PFSK-1 (cell line): ENCODE data around the gene NFATC3.

Experiments
- FOXP2 ChIP-seq: optimal IDR thresholded peaks from 2 replicates; pipeline ENCODE3; 2011; ENCODE audit warnings: borderline replicate concordance, control low read depth, inconsistent platforms; ENCODE audit not compliant: insufficient read depth; ENCODE audit errors: extremely low read length, extremely low read depth
- POLR2AphosphoS5 ChIP-seq: IDR thresholded peaks from 2 replicates; pipeline ENCODE4 v1.6.1; 2012; ENCODE audit warnings: low read depth, mild to moderate bottlenecking, control low read depth, low read length, moderate library complexity
- SIN3A ChIP-seq: IDR thresholded peaks from 2 replicates; pipeline ENCODE4 v1.6.1; 2012; ENCODE audit warnings: mild to moderate bottlenecking, low read length, moderate library complexity, borderline replicate concordance; ENCODE audit not compliant: insufficient read depth
- TAF1 ChIP-seq: IDR thresholded peaks from 2 replicates; pipeline ENCODE4 v1.6.1; 2012; ENCODE audit warnings: low read length, control low read depth, borderline replicate concordance; ENCODE audit not compliant: insufficient read depth
- TF ChIP-seq, protein P1 (sequence below), 2 experiments: IDR thresholded peaks; 2 replicates each; pipeline versions ENCODE4 v1.6.1 to v1.8.0; 2011 to 2012; ENCODE audit warnings: low read depth in 2 of 2, low read length in 2 of 2, control low read depth in 1 of 2, inconsistent platforms in 1 of 2, mild to moderate bottlenecking in 1 of 2, moderate library complexity in 1 of 2; ENCODE audit not compliant: insufficient read depth in 1 of 2

Gene NFATC3

GRCh38 chr16:68086860-68087268, 1.7 kb downstream of the NFATC3 start:
- TF ChIP-seq FOXP2, result no peak
- TF ChIP-seq, protein P1, sequence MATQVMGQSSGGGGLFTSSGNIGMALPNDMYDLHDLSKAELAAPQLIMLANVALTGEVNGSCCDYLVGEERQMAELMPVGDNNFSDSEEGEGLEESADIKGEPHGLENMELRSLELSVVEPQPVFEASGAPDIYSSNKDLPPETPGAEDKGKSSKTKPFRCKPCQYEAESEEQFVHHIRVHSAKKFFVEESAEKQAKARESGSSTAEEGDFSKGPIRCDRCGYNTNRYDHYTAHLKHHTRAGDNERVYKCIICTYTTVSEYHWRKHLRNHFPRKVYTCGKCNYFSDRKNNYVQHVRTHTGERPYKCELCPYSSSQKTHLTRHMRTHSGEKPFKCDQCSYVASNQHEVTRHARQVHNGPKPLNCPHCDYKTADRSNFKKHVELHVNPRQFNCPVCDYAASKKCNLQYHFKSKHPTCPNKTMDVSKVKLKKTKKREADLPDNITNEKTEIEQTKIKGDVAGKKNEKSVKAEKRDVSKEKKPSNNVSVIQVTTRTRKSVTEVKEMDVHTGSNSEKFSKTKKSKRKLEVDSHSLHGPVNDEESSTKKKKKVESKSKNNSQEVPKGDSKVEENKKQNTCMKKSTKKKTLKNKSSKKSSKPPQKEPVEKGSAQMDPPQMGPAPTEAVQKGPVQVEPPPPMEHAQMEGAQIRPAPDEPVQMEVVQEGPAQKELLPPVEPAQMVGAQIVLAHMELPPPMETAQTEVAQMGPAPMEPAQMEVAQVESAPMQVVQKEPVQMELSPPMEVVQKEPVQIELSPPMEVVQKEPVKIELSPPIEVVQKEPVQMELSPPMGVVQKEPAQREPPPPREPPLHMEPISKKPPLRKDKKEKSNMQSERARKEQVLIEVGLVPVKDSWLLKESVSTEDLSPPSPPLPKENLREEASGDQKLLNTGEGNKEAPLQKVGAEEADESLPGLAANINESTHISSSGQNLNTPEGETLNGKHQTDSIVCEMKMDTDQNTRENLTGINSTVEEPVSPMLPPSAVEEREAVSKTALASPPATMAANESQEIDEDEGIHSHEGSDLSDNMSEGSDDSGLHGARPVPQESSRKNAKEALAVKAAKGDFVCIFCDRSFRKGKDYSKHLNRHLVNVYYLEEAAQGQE (IDR thresholded peaks at IDR 0.05; ENCODE audit: insufficient read depth in 1 of 2, low read depth in 2 of 2, low read length in 2 of 2), result no peak
- no peak for TF ChIP-seq TAF1
- no peak for TF ChIP-seq POLR2AphosphoS5
- TF ChIP-seq SIN3A, result no peak

- TF ChIP-seq TAF1 (no peak), POLR2AphosphoS5 (no peak), SIN3A (no peak), FOXP2 (no peak)
- TF ChIP-seq, protein P1 (IDR thresholded peaks at IDR 0.05; ENCODE audit: insufficient read depth in 1 of 2, low read depth in 2 of 2, low read length in 2 of 2), result no peak
Measured at GRCh38 chr16:68087688-68088087, 2.5 kb downstream of the NFATC3 start.

- TF ChIP-seq SIN3A (no peak), FOXP2 (no peak), TAF1 (no peak), POLR2AphosphoS5 (no peak)
- TF ChIP-seq, protein P1 (IDR thresholded peaks at IDR 0.05; ENCODE audit: insufficient read depth in 1 of 2, low read depth in 2 of 2, low read length in 2 of 2), result no peak
Measured at GRCh38 chr16:68088130-68088972, 3.2 kb downstream of the NFATC3 start.

DNA sequence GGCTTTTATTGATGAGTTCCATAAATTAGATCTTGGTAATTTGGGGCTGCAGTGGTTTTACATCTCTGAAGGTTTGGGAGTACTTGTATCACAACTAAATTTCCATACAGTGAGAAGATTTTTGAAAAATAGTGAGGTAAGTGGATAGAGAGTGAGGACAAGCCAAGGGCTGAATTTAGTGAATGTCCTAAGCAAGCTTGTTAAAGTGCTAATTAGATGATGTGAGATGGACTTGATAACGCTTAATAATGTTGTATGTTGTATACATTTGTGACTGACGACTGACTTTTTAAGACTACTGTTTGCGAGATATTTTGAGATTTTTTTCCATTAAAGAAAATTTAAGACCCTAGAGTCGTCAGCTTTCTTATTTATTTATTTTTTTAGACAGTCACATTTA, 3.9 kb downstream of the NFATC3 start:
- TF ChIP-seq TAF1 (no peak), POLR2AphosphoS5 (no peak), SIN3A (no peak), FOXP2 (no peak)
- TF ChIP-seq, protein P1 (IDR thresholded peaks at IDR 0.05; ENCODE audit: insufficient read depth in 1 of 2, low read depth in 2 of 2, low read length in 2 of 2), result no peak

GRCh38 chr16:68090130-68090529, 5.0 kb downstream of the NFATC3 start:
- TF ChIP-seq SIN3A (no peak), POLR2AphosphoS5 (no peak), FOXP2 (no peak), TAF1 (no peak)
- TF ChIP-seq, protein P1 (IDR thresholded peaks at IDR 0.05; ENCODE audit: insufficient read depth in 1 of 2, low read depth in 2 of 2, low read length in 2 of 2), result no peak
